DMS 273 treated with DMSO at 0.1 percent for 48 hours (cell line): ENCODE measurements around the gene CA7.
"Not testable (repeated sequence)": the region's sequence is repeated elsewhere in the genome, so short reads cannot be mapped to it uniquely, and the experiment has no call there.

ENCODE experiments used
- DNase-seq: peaks from one replicate; lab custom pipeline; 2025; lab: John Stamatoyannopoulos, UW

CA7 gene

DNA sequence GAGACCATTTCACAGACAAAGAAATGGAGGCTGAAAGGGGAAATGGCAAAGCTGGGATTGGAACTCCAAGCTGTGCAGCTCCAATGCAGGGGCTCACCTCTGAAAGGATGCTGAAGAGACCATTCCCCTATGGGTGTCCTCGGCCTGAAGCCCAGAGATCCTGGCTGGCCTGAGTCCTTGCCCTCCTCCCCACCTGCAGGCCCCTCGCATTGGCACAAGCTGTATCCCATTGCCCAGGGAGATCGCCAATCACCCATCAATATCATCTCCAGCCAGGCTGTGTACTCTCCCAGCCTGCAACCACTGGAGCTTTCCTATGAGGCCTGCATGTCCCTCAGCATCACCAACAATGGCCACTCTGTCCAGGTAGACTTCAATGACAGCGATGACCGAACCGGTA, 2.6 kb downstream of the CA7 start:
- DNase-seq: no peak

DNA sequence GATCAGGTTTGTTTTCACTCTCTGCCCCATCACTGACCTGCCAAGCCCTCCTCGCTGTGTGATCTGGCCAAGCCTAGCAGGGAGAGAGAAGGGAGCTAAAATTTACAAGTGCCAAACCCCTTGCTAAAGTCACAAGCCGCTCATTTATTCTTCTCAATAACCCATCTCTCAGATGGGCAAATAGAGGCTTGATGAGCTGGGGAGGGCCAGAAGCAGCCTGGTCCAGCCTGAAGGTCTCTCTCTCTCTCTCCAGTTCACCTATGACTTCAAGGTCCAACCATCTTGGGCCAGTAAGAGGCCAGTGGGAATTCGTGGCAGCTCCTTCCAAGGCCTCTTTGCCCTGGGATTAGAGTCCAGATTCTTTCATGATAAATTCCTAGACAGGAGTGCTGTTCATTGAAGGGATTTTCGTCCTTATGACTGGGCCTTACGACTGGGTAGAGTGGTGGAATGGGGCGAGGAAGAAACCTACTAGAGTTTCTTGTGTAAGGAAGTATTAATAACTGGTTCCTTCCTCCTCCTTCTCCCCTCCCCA, 3.4 kb downstream of the CA7 start:
- no peak for DNase-seq

DNA sequence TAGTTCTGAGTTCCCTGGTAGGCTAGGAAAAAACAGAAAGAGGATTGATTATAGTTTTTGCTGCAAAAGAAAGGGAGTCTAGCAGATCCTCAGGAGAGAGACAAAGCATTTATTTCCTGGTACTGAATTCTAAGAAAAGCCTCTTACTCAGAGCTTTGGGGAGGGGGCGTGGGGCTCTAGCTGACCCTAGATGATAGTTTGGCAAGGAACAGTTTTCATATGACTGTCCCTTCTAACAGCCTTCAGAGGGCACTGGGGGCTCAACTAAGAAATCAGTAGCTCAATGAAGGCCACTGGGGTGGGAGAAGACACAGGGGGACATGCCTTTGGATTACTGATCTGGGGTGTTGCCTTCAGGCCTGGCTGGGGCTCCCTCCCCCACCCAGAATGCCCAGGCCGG, 4.0 kb downstream of the CA7 start:
- no peak for DNase-seq

GRCh38 chr16:66849021-66849420, 4.8 kb downstream of the CA7 start:
- DNase-seq: no peak

DNA sequence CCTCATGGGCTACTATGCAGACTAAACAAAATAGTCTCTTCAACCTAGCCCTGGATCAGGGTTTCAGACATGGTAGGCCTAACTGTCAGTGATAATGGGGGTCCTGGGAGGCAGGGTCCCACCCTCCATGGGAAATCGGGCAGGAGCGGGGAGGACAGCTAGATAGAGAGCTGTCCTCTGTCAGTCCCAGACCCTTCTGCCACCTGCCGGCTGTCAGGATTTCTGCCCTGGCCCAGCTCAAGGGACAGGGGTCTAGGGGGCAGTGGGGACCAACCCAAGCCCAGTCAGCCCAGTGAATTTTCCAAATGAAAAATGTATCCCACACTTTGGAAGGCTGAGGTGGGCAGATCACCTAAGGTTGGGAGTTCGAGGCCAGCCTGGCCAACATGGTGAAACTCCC, 5.3 kb downstream of the CA7 start:
- DNase-seq: no peak

- DNase-seq: no peak
Measured at GRCh38 chr16:66850115-66850815, 6.1 kb downstream of the CA7 start.

DNA sequence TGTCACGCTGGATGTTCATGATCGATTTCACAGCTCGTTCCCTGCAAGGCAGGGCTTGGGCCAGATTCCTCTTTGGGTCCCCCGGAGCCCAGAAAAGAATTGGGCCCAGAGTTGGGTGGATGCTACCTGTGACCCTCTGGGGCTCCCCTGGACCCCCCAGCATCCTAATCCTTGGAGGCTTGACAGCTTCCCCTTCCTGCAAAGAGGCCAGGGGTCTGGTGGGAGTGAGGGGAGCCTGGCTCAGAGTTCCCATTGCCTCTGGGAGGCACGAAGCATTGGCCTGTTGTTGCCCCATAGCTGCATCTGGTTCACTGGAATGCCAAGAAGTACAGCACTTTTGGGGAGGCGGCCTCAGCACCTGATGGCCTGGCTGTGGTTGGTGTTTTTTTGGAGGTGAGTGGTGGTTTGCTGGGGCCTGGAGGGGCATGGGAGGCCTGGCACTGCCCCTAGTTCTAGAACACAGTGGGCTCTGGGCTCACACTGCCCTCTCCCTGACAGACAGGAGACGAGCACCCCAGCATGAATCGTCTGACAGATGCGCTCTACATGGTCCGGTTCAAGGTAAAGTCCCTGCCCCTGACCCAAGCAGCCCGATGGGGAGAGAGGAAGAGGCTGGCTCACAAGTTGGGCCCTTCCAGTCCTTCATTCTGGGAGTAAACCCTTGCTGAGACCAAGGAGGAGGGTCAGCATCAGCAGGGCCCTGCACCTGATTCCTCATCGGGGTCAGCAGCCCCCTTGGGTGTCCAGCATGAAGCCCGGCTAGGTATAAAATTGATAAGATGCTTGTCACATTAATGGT, 7.2 kb downstream of the CA7 start:
- no peak for DNase-seq

DNA sequence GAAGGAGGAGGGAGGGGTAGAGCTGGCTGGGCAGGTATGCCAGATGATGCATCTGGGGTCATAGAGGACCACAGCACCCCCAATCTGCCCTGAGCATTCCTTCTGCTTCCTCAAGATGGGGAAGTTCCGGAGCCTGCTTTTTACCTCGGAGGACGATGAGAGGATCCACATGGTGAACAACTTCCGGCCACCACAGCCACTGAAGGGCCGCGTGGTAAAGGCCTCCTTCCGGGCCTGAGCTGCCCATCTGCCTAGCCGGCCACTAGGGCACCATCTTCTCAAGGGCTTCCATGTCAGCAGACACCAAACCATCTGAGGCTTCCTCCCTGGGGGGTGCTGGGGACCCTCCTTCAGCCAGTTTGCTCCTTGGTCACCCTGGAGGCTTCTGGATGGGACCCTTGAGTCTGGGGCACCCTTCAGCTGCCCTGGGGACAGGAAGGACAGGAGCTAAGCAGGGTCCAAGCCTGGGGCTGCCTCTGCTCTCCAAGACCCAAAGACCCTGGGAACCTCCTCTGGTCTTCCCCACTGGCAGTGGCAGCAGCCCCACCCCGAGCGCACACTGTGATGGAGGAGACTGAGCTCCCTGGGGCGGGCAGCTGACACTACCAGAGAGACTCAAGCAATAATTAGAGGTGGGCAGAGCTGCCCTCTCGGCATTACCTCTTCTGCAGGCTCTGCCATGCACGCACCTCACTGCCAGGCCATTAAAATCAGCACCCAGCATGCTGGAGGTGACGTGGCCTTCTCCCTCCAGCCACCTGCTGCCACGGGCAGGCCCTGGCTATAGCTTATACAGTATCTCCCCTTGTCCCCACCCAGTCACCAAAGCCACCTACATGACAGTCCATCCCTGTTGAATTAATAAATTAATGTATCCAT, 9.3 kb downstream of the CA7 start:
- DNase-seq: no peak

GRCh38 chr16:66856184-66856730, 12.0 kb downstream of the CA7 start:
- DNase-seq: no peak

DNA sequence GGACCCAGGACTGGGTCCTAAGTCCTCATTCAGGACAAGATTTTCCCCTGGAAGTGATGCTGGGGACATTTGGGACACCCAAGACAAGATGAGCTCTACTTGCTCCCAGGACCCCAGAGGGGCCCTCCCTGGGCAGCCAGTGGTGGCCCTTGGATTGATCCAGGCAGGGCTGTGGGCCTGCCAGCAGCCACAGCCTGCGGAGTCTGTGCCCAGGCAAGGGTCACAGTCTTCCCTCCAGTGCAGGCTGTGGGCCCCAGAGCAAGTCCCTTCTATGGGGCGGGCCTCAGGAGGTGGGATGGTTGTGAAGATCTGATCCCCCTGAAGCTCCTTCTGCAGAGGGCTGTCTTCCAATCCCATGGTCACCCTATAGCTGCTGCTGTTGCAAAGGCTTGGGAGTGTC, 12.6 kb downstream of the CA7 start:
- DNase-seq: no peak

DNA sequence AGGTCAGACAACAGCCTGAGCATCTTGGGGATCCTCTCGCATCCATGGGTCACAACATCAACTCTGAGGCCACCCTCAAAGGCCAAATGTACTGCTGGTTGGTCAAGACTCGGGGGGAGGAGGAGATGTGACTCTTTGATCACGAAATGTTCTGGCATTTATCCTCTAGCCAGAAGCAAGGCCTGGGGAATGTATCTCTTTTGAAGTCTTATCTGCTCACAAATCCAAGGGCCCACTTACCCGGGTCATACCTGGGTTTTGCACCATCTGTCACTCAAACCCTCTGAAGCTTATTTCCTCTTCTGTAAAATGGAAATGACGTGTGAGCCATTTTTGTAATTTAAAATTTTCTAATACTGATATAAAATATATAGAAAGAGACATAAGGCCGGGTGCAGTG, 13.2 kb downstream of the CA7 start:
- DNase-seq: no peak

GRCh38 chr16:66858740-66859396, 14.7 kb downstream of the CA7 start:
- DNase-seq: peak; percentile 13

DNA sequence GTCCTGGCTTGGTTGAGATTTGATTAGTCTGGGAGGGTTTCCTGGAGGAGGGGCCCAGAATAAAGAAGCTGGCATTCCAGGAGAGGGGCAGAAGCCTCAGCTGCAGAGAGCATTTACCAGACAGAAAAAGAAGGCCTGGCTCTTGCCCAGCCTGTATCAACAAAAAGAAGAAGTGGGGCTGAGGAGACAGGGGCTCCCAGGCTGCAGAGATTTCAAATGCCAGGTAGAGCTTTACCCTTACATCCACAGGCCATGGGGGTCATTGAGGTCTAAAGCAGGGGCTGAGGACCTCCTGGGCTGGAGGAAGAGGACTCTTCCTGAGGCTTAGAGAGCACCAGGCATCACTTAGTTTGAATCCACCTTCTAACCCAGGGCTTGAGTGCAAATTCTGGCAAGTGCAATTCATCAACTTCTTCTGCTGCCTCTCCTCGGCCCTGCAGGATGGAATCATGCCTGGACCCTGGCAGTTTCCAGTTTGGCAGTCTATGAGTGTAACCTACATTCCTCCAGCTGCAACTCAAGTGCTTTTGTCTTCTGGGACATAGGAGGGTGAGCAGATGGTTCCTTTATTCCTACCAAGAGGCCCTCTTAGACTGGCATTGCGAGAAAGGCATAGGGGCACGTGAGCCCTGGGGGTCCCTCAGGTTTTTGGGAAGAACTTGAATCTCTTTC, 15.3 kb downstream of the CA7 start:
- DNase-seq: no peak

DNA sequence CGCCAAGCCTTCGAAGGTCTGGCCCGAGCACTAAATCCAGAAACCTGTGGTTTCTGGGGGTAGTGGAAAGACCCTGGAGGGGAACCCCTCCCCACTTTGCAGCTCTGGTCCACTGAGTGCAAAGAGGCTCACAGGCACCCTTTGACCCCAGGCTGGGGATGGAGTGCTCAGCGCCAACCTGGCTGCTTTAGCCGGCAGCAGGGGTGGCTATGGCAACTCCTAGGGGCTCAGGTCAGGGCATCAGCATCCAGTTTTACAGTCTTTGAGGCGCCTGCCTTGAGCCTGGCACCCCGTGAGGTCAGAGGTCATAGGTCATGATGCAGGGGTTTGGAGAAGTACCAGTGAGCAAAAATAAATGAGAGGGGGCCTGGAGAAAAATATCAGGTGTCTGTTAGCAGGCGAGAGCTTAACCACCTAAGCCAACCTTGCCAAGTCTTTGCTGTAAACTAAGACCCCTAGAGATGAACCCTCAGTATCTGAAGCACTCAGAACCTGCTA, 17.9 kb downstream of the CA7 start:
- DNase-seq: no peak

GRCh38 chr16:66863707-66864106, 19.5 kb downstream of the CA7 start:
- DNase-seq: no peak

DNA sequence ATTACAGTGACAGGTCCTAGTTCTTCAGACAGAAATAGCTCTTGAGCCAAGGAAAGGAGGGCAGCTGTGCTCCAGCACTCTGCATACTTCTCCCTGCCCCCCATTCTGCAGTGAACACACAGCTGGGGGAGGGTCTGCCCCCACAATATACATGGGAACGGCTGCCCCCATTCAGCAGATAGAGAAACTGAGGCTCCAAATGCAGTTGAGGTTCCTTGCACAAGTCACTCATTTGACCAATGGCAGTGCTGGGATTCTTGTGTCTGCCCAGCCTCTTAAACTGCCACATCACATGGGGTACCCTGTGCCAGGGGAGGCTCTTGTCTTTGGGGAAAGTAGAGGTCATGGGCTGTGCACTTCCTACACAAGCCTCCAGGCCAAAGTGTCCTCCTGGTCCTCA, 25.2 kb downstream of the CA7 start:
- DNase-seq: no peak

DNA sequence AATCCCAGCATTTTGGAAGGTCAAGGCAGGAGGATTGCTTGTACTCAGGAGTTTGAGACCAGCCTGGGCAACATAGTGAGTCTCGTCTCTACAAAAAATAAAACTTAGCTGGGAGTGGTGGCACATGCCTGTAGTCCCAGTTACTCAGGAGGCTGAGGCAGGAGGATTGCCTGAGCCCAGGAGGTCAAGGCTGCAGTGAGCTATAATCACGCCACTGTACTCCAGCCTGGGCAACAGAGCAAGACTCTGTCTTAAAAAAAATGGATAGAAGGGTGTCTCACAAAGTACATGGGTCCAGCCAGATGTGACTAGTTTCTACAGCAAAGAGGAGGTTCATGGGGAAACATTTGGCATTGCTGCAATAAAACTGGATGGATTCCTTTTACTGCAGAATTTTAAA, 27.1 kb downstream of the CA7 start:
- DNase-seq: not testable (repeated sequence)

- no peak for DNase-seq
Measured at GRCh38 chr16:66871840-66872239, 27.6 kb downstream of the CA7 start.

- DNase-seq: no peak
Measured at GRCh38 chr16:66872559-66872942, 28.3 kb downstream of the CA7 start.

- DNase-seq: peak; percentile 25
Measured at GRCh38 chr16:66872943-66873684, 28.9 kb downstream of the CA7 start.
